ENCODE measurements around the gene METTL1.
"Not testable (repeated sequence)": the region's sequence is repeated elsewhere in the genome, so short reads cannot be mapped to it uniquely, and the experiment has no call there.

The METTL1 gene

DNA sequence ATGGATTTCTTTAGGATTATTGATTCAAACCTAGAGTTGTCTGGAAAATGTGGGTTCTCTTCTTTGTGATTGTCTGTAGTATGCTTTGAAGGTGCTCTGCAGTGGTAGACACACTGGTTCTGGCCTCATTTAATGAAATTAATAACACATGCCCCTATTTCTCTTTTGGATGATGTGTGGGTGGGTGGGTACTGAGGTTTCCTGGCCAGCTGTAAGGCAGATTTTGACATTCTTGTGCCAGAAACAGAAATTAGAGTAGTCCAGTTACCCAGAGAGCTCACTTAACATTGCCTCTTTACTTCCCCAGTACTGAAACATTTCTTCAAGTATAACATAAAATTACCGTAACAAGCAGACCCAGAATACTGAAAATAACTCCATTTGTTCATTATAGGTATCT, 25.1 kb upstream of the METTL1 start:
- no peak for DNase-seq (ENCODE audit: low spot score)

DNA sequence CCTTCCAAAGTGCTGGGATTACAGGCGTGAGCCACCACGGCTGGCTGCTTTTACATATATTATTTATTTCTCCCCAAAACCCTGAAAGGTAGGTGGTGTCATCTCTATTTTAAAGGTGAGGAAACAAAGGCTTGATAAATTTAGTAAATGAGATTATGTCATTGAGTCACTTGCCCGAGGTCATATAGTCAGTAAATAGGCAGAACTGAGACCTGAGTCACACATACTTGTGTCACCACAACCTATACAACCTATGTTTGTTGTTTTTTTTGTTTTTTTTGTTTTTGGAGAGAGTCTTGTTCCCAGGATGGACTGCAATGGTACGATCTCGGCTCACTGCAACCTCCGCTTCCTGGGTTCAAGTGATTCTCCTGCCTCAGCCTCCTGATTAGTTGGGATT, 23.4 kb upstream of the METTL1 start:
- no peak for DNase-seq (ENCODE audit: low spot score)

GRCh38 chr12:57793920-57794319, 22.0 kb upstream of the METTL1 start:
- DNase-seq (ENCODE audit: low spot score), result no peak

DNA sequence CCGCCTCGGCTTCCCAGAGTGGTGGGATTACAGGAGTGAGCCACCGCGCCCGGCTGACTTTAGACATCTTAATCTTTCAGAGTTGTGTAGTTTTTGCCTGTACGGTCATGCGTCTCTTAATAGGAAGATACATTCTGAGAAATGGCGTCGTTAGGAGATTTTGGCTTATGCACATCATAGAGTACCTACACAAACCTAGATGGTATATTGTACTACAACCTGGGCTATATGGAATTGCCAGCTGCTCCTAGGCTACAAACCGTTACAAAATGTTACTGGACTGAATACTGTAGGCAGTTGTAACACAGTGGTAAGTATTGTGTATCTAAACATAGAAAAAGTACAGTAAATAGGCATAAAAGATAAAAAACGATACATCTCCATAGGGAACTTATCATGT, 12.0 kb upstream of the METTL1 start:
- no peak for DNase-seq (ENCODE audit: low spot score)

GRCh38 chr12:57783466-57783801, 11.5 kb upstream of the METTL1 start:
- DNase-seq (ENCODE audit: low spot score), result no peak

DNA sequence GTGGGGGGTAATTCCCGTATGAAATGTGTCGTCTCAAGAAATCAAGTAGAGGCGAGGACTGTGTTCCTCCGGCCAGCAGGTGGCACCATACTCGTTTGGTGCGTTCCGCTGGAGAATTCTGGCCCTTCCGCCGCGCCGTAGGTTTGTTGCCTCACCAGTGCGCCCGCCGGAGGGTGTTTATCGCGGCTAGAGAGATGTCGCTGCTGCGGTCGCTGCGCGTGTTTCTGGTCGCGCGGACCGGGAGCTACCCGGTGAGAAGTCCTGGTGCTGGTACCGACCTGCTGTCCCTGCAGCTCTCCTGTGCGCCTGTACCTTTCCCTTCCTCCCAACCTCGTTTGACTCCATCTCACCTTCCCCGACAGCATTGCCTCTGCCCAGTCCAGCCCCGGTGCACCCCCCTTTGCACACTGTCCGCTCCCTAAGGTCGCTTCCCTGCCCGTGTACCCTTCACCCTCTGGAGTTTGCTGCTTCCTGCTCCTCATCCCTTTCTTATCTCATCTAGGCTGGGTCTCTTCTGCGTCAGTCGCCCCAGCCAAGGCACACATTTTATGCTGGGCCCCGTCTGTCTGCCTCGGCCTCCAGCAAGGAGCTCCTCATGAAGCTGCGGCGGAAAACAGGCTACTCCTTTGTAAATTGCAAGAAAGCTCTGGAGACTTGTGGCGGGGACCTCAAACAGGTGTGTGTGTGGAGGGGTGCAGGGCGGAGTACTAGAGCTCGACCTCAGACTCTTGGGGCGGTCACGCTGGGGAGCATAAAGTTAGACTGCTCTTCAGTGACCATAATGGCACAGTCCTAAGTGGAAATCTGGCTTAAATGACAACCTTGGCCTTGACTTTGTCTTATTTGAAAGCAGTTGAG, 10.9 kb upstream of the METTL1 start, which contains the start of gene TSFM:
Gene TSFM (plus strand): TSS at position 180 of the 858 bp plus-strand sequence. CDS start 15 bp downstream, at position 195.
- DNase-seq (ENCODE audit: low spot score), result peak; percentile 90

DNA sequence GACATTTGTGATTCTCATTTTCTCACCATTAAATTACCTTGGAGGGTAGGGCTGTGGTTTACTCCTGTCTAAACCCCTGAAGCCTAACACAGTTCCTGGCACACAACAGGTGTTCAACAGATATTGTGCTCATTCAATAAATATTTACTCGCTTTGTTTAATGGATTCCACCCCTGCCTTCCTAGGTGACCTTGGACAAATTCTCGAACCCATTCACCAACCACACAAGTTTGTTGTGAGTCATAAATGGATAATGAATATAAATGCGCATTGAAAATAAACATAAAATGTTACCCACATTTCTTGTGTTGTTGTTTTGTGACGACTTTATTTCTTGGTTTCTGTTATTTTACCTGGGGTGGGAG, 10.3 kb upstream of the METTL1 start:
- no peak for DNase-seq (ENCODE audit: low spot score)

GRCh38 chr12:57781801-57782200, 9.9 kb upstream of the METTL1 start:
- no peak for DNase-seq (ENCODE audit: low spot score)

GRCh38 chr12:57781244-57781643, 9.3 kb upstream of the METTL1 start:
- DNase-seq (ENCODE audit: low spot score), result no peak

GRCh38 chr12:57780284-57780897, 8.5 kb upstream of the METTL1 start:
- DNase-seq (ENCODE audit: low spot score), result no peak

DNA sequence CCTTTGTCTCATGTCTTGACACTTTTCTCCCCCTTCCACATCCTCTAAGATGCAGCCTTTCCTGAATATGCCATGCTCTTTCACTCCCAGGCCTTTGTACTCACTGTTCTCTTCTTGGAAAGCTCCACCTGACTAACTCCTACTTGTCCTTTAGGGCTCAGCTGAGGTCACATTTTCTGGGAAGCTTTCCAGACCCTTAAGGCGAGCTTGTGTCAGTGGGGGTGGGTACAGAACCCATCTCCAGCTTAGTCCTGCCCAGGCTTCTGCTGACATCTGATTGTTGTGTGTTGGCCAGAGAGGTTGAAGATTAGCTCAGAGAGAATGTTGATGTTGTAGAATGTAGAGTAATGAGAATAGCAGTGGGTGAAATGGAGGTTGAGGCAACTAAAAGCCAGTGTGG, 7.8 kb upstream of the METTL1 start:
- DNase-seq (ENCODE audit: low spot score), result no peak

GRCh38 chr12:57777911-57778310, 6.0 kb upstream of the METTL1 start:
- no peak for DNase-seq (ENCODE audit: low spot score)

DNA sequence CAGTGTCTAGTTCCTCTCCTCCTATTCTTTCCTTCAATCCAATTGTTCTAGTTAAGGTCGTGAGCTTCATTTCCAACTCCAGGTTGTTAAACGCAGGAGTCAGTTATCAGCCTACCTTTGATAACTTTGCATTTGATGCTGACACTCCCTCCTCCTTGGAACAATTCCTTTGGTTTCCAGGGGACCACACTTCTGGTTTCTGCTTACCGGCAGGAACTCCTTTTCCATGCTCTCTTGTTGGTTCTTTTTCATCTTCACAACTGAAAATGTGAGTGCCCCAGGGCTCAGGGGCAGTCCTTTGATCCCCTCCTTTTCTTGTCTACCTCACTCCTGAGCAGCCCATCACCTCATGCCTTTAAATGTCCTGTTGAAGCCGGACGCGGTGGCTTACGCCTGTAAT, 5.5 kb upstream of the METTL1 start:
- no peak for DNase-seq (ENCODE audit: low spot score)

GRCh38 chr12:57776247-57776587, 4.3 kb upstream of the METTL1 start:
- DNase-seq (ENCODE audit: low spot score), result no peak

DNA sequence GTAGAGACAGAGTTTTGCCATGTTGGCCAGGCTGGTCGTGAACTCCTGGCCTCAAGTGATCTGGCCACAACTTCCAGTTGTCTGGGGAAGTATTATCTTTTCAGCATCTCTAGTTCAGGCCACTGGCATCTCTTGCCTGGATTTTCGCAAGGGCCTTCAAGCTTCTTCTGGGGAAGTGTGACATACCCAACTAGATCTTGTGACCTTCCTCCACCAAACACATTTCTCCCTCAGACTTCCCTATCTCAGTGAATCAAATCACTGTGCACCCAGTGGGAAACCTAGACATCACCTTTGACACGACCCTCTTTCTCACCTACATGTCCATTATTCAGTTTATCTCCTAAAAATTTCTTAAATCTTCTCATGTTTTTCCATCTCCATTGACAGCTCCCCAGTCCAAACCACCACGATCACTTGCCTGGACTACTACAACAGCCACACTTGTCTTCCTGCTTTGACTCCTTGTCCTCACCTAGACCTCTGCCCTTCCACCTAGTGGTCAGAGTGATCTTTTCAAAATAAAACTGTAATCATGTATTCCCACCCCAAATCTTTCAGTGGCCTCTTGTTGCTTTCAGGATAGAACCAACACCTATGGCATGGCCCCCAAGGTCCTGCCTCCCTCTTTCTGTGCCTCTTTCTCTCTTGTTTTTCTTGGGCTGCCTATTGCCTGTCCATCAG, 3.8 kb upstream of the METTL1 start:
- DNase-seq (ENCODE audit: low spot score), result no peak

GRCh38 chr12:57775044-57775443, 3.1 kb upstream of the METTL1 start:
- no peak for DNase-seq (ENCODE audit: low spot score)

GRCh38 chr12:57774634-57775033, 2.7 kb upstream of the METTL1 start:
- not testable (repeated sequence) for DNase-seq (ENCODE audit: low spot score)

DNA sequence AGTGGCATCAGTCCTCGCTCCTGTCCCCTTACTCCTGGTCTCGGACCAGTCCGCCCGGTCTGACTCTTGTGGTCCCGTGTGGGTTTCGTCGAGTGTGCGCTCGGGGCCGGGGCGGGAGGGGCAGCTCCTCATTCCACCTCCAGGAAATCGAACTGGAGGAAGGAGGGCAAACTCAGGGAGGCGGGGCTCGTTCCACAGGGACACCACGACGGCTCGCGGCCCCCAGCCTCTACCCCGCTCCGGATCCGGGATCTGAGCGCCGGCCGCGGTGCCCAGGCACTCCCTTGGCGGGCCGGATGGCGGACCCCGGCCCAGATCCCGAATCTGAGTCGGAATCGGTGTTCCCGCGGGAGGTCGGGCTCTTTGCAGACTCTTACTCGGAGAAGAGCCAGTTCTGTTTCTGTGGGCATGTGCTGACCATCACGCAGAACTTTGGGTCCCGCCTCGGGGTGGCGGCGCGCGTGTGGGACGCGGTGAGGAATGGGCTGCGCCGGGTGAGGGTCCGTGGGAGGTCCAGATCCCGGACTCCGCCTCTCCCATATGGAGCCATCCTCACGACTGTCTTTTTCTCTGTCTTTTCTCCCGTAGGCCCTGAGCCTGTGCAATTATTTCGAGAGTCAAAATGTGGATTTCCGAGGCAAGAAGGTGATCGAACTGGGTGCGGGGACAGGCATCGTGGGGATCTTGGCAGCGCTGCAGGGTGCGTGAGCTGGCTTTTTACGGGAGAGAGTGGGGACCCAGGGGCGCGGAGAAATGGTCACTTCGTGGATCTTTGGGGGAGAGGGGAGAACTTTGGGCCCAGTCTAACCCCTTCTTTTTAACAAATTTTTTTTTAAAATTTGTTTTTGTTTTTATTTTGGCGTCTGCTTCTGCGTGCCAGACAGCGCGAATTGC, 771 bp upstream of the METTL1 start, which contains the start of gene EEF1AKMT3:
Gene EEF1AKMT3 (plus strand): TSS at position 186 of the 894 bp plus-strand sequence. CDS start 111 bp downstream, at position 297.
- DNase-seq (ENCODE audit: low spot score), result no peak

- DNase-seq (ENCODE audit: low spot score), result peak; percentile 89
Measured at GRCh38 chr12:57771236-57771872, 551 bp downstream of the METTL1 start.

GRCh38 chr12:57770734-57771133, 1.2 kb downstream of the METTL1 start:
- DNase-seq (ENCODE audit: low spot score), result no peak

DNA sequence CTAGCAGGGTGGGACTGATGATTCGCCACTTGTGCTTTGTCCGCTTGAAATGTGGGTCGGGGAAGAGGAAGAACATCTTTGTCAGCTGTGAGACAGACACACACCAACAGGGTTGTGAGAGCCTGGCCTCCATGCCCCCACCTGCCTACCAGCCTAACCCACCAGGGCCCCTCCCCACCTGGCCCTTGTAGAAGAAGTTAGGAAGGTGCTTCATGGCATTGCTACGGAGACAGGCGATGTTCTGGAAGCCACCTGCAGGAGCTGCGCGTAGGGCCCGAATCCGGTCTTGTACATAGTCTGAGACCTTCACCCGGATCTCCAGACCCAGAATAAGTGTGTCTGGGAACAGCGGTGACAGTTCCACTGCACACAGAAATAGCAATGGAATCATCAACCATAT, 2.3 kb downstream of the METTL1 start:
- DNase-seq (ENCODE audit: low spot score), result no peak

- DNase-seq (ENCODE audit: low spot score), result no peak
Measured at GRCh38 chr12:57767876-57768275, 4.0 kb downstream of the METTL1 start.

Measured in SW480 (cell line).